PFSK-1 (cell line): ENCODE results near the gene ZC3H18.

Source experiments
- FOXP2 ChIP-seq: optimal IDR thresholded peaks from 2 replicates; pipeline ENCODE3; 2011; ENCODE audit warnings: borderline replicate concordance, control low read depth, inconsistent platforms; ENCODE audit not compliant: insufficient read depth; ENCODE audit errors: extremely low read length, extremely low read depth
- POLR2AphosphoS5 ChIP-seq: IDR thresholded peaks from 2 replicates; pipeline ENCODE4 v1.6.1; 2012; ENCODE audit warnings: low read depth, mild to moderate bottlenecking, control low read depth, low read length, moderate library complexity
- SIN3A ChIP-seq: IDR thresholded peaks from 2 replicates; pipeline ENCODE4 v1.6.1; 2012; ENCODE audit warnings: mild to moderate bottlenecking, low read length, moderate library complexity, borderline replicate concordance; ENCODE audit not compliant: insufficient read depth
- TAF1 ChIP-seq: IDR thresholded peaks from 2 replicates; pipeline ENCODE4 v1.6.1; 2012; ENCODE audit warnings: low read length, control low read depth, borderline replicate concordance; ENCODE audit not compliant: insufficient read depth
- TF ChIP-seq, protein P1 (sequence below), 2 experiments: IDR thresholded peaks; 2 replicates each; pipeline versions ENCODE4 v1.6.1 to v1.8.0; 2011 to 2012; ENCODE audit warnings: low read depth in 2 of 2, low read length in 2 of 2, control low read depth in 1 of 2, inconsistent platforms in 1 of 2, mild to moderate bottlenecking in 1 of 2, moderate library complexity in 1 of 2; ENCODE audit not compliant: insufficient read depth in 1 of 2

The ZC3H18 gene

DNA sequence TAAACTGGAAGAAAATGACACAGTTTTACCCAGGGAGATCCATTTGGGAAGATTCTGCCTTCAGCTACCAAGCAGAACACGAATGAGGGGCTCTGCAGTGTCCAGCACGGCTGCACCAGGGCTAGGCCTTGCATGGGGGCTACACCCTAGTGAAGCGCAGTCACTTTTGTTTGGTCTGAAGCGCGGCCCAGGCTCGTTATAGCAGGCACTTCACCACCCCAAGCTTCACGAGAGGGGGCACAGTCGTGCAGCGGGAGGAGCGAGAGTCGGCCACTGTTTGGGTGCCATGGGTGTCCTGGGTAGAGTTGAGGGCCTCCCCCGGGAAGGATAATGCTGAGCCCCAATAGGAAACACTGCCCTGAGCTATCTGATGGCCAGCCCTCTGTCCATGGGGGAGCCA lies 46.5 kb downstream of the ZC3H18 start:
- no peak for TF ChIP-seq FOXP2
- TF ChIP-seq TAF1, result no peak

DNA sequence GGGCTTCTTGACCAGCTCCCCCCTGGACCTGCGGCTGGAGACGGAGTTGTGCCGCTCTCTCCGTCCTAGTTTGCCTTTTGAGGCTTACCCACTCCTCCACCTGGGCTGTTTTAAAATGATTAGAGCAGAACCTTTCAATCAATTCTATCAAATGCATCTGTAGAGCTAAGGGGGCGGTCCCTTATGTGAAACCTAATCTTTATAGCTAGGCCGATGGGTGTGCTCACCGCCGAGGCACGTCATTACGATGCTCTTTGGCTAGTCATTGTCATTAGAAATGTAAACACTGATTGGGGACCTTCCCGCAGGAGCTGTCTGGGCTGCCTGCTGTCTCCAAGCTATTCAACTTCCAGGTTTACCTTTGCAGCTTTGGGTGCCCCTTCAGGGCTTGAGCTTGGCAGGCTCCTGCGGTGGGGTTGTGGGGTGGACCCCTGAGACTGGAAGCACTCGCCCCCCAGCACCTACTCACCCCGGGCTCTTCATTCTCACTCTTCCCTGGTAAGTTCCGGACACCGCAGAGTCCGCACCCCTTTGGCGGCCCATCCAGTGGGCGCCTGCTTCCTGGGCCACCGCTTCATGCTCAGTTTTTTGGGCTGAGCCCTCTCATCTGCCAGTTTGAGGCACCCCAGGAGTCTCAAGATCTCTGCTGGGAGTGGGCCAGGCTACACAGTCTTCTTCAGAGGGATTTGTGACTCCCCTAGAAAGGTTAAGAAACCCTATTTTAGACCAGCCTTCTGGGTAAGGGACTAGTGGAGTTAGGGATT lies 47.2 kb downstream of the ZC3H18 start:
- TF ChIP-seq TAF1 (no peak), SIN3A (no peak), FOXP2 (no peak), POLR2AphosphoS5 (no peak)
- TF ChIP-seq, protein P1, sequence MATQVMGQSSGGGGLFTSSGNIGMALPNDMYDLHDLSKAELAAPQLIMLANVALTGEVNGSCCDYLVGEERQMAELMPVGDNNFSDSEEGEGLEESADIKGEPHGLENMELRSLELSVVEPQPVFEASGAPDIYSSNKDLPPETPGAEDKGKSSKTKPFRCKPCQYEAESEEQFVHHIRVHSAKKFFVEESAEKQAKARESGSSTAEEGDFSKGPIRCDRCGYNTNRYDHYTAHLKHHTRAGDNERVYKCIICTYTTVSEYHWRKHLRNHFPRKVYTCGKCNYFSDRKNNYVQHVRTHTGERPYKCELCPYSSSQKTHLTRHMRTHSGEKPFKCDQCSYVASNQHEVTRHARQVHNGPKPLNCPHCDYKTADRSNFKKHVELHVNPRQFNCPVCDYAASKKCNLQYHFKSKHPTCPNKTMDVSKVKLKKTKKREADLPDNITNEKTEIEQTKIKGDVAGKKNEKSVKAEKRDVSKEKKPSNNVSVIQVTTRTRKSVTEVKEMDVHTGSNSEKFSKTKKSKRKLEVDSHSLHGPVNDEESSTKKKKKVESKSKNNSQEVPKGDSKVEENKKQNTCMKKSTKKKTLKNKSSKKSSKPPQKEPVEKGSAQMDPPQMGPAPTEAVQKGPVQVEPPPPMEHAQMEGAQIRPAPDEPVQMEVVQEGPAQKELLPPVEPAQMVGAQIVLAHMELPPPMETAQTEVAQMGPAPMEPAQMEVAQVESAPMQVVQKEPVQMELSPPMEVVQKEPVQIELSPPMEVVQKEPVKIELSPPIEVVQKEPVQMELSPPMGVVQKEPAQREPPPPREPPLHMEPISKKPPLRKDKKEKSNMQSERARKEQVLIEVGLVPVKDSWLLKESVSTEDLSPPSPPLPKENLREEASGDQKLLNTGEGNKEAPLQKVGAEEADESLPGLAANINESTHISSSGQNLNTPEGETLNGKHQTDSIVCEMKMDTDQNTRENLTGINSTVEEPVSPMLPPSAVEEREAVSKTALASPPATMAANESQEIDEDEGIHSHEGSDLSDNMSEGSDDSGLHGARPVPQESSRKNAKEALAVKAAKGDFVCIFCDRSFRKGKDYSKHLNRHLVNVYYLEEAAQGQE (IDR thresholded peaks at IDR 0.05; ENCODE audit: insufficient read depth in 1 of 2, low read depth in 2 of 2, low read length in 2 of 2), result no peak

DNA sequence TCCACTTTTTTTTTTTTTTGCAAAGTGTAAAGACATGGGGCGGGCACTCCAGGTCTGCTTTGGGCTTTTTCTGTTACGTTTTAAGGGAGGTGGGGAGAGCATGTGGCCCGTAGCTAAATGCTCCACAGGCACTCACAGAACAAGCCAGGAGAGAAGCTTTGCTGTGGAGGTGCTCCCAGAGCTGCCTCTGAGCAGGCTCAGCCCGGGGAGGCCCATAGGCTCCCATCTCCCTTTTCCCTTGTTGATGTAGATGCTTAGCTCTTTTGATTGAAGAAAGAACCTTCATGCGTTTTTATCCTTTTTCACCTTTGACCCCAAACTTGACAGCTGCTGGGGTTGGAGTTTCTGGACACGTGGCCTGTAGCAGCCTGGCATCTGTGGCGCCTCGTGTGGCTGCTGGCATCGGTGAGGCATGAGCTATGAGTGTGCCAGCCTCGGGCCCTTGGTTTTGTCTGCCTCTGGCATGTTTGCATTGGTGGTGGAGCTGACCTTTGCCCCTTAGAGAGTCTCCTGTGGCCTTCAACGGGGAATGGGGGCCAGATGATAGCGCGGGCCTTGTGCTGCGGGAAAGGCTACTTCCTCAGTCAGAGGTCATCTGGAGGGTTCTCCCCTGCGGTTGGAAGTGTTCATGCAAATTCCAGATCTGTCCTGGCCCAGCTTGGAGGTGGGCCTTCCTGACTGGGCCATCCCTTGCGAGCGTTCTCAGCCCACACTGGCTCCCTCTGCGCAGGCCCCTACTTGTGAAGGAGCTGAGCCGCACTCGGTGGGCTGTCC lies 48.2 kb downstream of the ZC3H18 start:
- TF ChIP-seq POLR2AphosphoS5 (no peak), SIN3A (no peak), TAF1 (no peak), FOXP2 (no peak)
- TF ChIP-seq, protein P1 (IDR thresholded peaks at IDR 0.05; ENCODE audit: insufficient read depth in 1 of 2, low read depth in 2 of 2, low read length in 2 of 2), result no peak

- no peak for TF ChIP-seq SIN3A
- TF ChIP-seq, protein P1 (IDR thresholded peaks at IDR 0.05; ENCODE audit: insufficient read depth in 1 of 2, low read depth in 2 of 2, low read length in 2 of 2), result no peak
- no peak for TF ChIP-seq TAF1
- no peak for TF ChIP-seq POLR2AphosphoS5
- TF ChIP-seq FOXP2, result no peak
Observed at GRCh38 chr16:88618956-88619667, 48.9 kb downstream of the ZC3H18 start.
